Spleen (tissue), 11 donors: Measurements from ENCODE around the gene PHLDB2. TPM values are rescaled to one million over a fixed set of nuclear protein-coding genes. Genes with fewer than 3 reads are reported as not detected.

Experiments used
- DNase-seq: peaks from one replicate; pipeline ENCODE4 v3.0.0-alpha.2; 2020
- H3K27ac ChIP-seq, 8 donors: fragments of 200-600 bp; sonication (generic) in 7 of 8; 1 replicate in 4 of 8; 2 replicates in 4 of 8; pipeline versions ENCODE4 v1.5.0 to v1.8.0; 2016 to 2021; ENCODE audit warnings: inconsistent platforms in 4 of 8, mild to moderate bottlenecking in 4 of 8, moderate library complexity in 1 of 8
- H3K27me3 ChIP-seq, 7 donors: fragments of 200-600 bp; sonication (generic) in 6 of 7; replicated peaks in 1 of 7; 1 replicate in 4 of 7; 2 replicates in 3 of 7; pipeline versions ENCODE4 v1.5.0 to v1.8.0; 2016 to 2021; ENCODE audit warnings: inconsistent platforms in 3 of 7, mild to moderate bottlenecking in 1 of 7
- H3K36me3 ChIP-seq, 6 donors: fragments of 200-600 bp; sonication (generic) in 5 of 6; 1 replicate in 4 of 6; 2 replicates in 2 of 6; pipeline versions ENCODE4 v1.5.0 to v1.8.0; 2016 to 2021; ENCODE audit warnings: inconsistent platforms in 2 of 6
- H3K4me1 ChIP-seq, 6 donors: fragments of 200-600 bp; sonication (generic) in 5 of 6; 1 replicate in 3 of 6; 2 replicates in 3 of 6; pipeline versions ENCODE4 v1.5.0 to v1.8.0; 2016 to 2021; ENCODE audit warnings: inconsistent platforms in 3 of 6
- H3K4me3 ChIP-seq, 8 donors: fragments of 200-600 bp; sonication (generic) in 7 of 8; 1 replicate in 4 of 8; 2 replicates in 4 of 8; pipeline versions ENCODE4 v1.5.0 to v1.8.0; 2016 to 2021; ENCODE audit warnings: inconsistent platforms in 4 of 8, mild to moderate bottlenecking in 4 of 8, moderate library complexity in 2 of 8
- H3K9me3 ChIP-seq, 8 donors: fragments of 200-600 bp; sonication (generic) in 7 of 8; 1 replicate in 4 of 8; 2 replicates in 4 of 8; pipeline versions ENCODE4 v1.5.0 to v1.8.0; 2016 to 2021; ENCODE audit warnings: inconsistent platforms in 4 of 8
- CTCF ChIP-seq, 11 experiments: fragments of 200-600 bp in 7 of 11; fragments of 450-650 bp in 4 of 11; sonication (generic) in 4 of 11; IDR thresholded peaks in 8 of 11; conservative IDR thresholded peaks in 3 of 11; 1 replicate in 7 of 11; 2 replicates in 4 of 11; pipeline versions ENCODE4 v1.4.0 to v1.8.0; 2016 to 2021; ENCODE audit warnings: antibody characterized with exemption in 11 of 11, inconsistent platforms in 4 of 11, mild to moderate bottlenecking in 1 of 11
- POLR2A ChIP-seq, 3 donors: fragments of 450-650 bp; IDR thresholded peaks; one replicate each; pipeline ENCODE4 v1.5.1; 2017; ENCODE audit warnings: antibody characterized with exemption in 3 of 3, mild to moderate bottlenecking in 1 of 3
- POLR2AphosphoS5 ChIP-seq, 3 donors: sonication (generic); formaldehyde crosslinking; IDR thresholded peaks; one replicate each; pipeline ENCODE4 v1.5.1; 2017; ENCODE audit warnings: antibody characterized with exemption in 3 of 3
- WGBS, 5 donors: extraction: QIAGEN DNeasy Blood & Tissue Kit in 3 of 5; methylation state at CpG; one replicate each; pipeline versions ENCODE4 v1.1.5 to v1.1.7; 2013 to 2018; 5-methylcytosine and 5-hydroxymethylcytosine counted together
- intact Hi-C: fragments of 100-400 bp; cut with DNase I; formaldehyde crosslinking; loops from one replicate; pipeline ENCODE4 v1.15.0; 2023; ENCODE audit warnings: low total_unique reads
- polyA plus RNA-seq, 3 donors: library from polyadenylated mRNA; stranded (reverse); fragments of 200-250 nt; gene quantifications; one replicate each; pipeline ENCODE4 v1.2.1, GENCODE V29; 2013
- total RNA-seq, 7 donors: library from RNA; depleted of rRNA in 3 of 7; stranded (reverse); fragments of >200 nt in 3 of 7; fragmentation: NEBNext Ultra II Directional in 4 of 7; extraction: Animal tissue kit (Norgen Biotek cat#: 25700) in 4 of 7; gene quantifications; one replicate each; pipeline versions ENCODE4 v1.1.0 to v1.2.1, GENCODE V29; 2016 to 2021
- donor health status: healthy with polysubstance abuse.
- donor health status: DM: no; HTN: no; CAD: no; lungs with moderate emphysema.
- donor health status: DM: no; HTN: no; CAD: no.
- donor health status: Bipolar disorder and iron deficiency.
- donor health status: healthy.
- donor health status: DM: no; HTN: no; CAD: no.
- donor health status: DM: yes; HTN: yes; CAD: no.

PHLDB2 gene
- total and polyA plus RNA-seq, 10 donors, result 4.7 to 78.6 (median 42.3) TPM

DNA sequence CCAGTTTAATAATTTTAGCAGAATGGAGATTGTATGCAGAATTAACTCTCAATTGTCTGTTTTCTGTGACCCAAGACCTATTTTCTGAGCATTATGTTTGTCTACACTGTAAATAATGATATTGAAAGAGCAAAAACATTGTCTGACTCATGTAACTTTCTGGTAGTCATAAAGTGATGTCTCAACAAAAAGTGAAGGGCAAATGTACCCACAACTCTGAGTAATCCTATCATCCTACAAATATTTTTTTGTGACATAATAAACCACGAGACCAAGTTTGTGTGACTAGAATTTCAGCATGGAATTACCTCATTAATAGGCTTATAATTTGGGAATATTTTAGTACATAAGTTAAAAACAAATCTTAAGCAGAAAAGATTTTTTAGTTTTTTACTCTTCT is 104.4 kb downstream of the PHLDB2 start:
- H3K4me1 ChIP-seq, result peaks cover 6 to 22% (median 15%) of the 10 kb centered on the region in 6 donors
- H3K27ac ChIP-seq, result peak overlapping the region in 3 of 8 donors; percentile 21 to 48 (median 36)
- no peak overlapping the region for H3K4me3 ChIP-seq
- H3K9me3 ChIP-seq, result no peaks in the 10 kb centered on the region
- intact Hi-C loops, result no loop called here
- TF ChIP-seq POLR2A (IDR thresholded peaks at IDR 0.05), result no peak
- no peak for TF ChIP-seq CTCF (IDR thresholded peaks at IDR 0.05 in 8 of 11, conservative IDR thresholded peaks at IDR 0.05 in 3 of 11)
- no peak for TF ChIP-seq POLR2AphosphoS5 (IDR thresholded peaks at IDR 0.05)
- DNase-seq, result no peak
- 58 to 93% (median 79%) methylated on average over 1 of the region's 1 CpG for WGBS, 5 donors
- H3K27me3 ChIP-seq, result no peaks in the 10 kb centered on the region
- H3K36me3 ChIP-seq, result peaks cover 0 to 10% (median 0%) of the 10 kb centered on the region in 6 donors

GRCh38 chr3:111965484-111965883 is 106.4 kb downstream of the PHLDB2 start:
- H3K27me3 ChIP-seq, result no peaks in the 10 kb centered on the region
- intact Hi-C loops, result loop anchor here (5.0 kb wide), 1 partner anchor 98 kb away; no protein-coding TSS in a partner anchor
- TF ChIP-seq CTCF (IDR thresholded peaks at IDR 0.05 in 8 of 11, conservative IDR thresholded peaks at IDR 0.05 in 3 of 11), result no peak
- peak overlapping the region in 5 of 8 donors; percentile 18 to 74 (median 60) for H3K27ac ChIP-seq
- H3K4me1 ChIP-seq, result peaks cover 6 to 22% (median 15%) of the 10 kb centered on the region in 6 donors
- peaks cover 0 to 10% (median 0%) of the 10 kb centered on the region in 6 donors for H3K36me3 ChIP-seq
- 85 to 94% (median 89%) methylated on average over 2 of the region's 2 CpGs for WGBS, 5 donors
- no peaks in the 10 kb centered on the region for H3K9me3 ChIP-seq
- no peak for DNase-seq
- H3K4me3 ChIP-seq, result no peak overlapping the region

DNA sequence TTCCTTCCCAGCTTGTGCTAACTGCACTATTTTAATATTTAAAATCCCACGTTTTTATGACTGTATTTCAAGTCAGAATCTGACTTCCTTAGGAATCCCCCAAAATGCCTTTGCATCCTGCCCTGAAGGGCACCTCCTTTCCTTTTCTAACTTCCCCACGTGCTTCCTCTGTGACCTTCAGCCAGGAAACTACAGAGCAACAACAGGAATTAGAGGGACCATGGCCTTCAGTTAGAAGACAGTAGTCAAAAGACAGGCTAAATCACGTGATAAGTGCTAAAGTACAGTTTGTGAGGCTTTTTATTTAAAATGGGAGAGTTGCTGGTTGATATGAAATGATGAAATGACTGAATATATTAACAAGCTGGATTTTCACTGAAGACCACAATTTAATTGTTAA is 108.0 kb downstream of the PHLDB2 start:
- H3K9me3 ChIP-seq, result no peaks in the 10 kb centered on the region
- intact Hi-C loops, result loop anchor here (2.0 to 5.0 kb wide), 2 partner anchors 100 to 248 kb away; no protein-coding TSS in a partner anchor
- peak overlapping the region in 7 of 8 donors; percentile 60 to 81 (median 74) for H3K27ac ChIP-seq
- peaks cover 0 to 9% (median 0%) of the 10 kb centered on the region in 6 donors for H3K36me3 ChIP-seq
- no peak overlapping the region for H3K4me3 ChIP-seq
- H3K27me3 ChIP-seq, result no peaks in the 10 kb centered on the region
- peaks cover 6 to 22% (median 15%) of the 10 kb centered on the region in 6 donors for H3K4me1 ChIP-seq
- 8 to 22% (median 13%) methylated on average over 3 of the region's 3 CpGs for WGBS, 5 donors
- no peak for DNase-seq
- TF ChIP-seq CTCF (IDR thresholded peaks at IDR 0.05 in 8 of 11, conservative IDR thresholded peaks at IDR 0.05 in 3 of 11), result no peak
- TF ChIP-seq POLR2AphosphoS5 (IDR thresholded peaks at IDR 0.05), result peak in 1 of 3 donors; percentile 57

- intact Hi-C loops, result loop anchor here (2.0 to 5.0 kb wide), 2 partner anchors 100 to 249 kb away; no protein-coding TSS in a partner anchor
- peaks cover 6 to 22% (median 15%) of the 10 kb centered on the region in 6 donors for H3K4me1 ChIP-seq
- 7 to 11% (median 10%) methylated on average over 8 of the region's 8 CpGs for WGBS, 5 donors
- peak overlapping the region in 7 of 8 donors; percentile 60 to 81 (median 74) for H3K27ac ChIP-seq
- H3K36me3 ChIP-seq, result peaks cover 0 to 7% (median 0%) of the 10 kb centered on the region in 6 donors
- H3K27me3 ChIP-seq, result no peaks in the 10 kb centered on the region
- H3K9me3 ChIP-seq, result no peaks in the 10 kb centered on the region
- DNase-seq, result peak; percentile 88
- no peak overlapping the region for H3K4me3 ChIP-seq
- TF ChIP-seq CTCF (IDR thresholded peaks at IDR 0.05 in 8 of 11, conservative IDR thresholded peaks at IDR 0.05 in 3 of 11) (peak; percentile 59 to 89 (median 86)), POLR2AphosphoS5 (IDR thresholded peaks at IDR 0.05) (peak in 1 of 3 donors; percentile 28), POLR2A (IDR thresholded peaks at IDR 0.05) (no peak)
Measured at GRCh38 chr3:111967651-111968274, 108.7 kb downstream of the PHLDB2 start.
